ENCODE measurements around the gene EIF4A3. TPM values are rescaled to one million over a fixed set of nuclear protein-coding genes. Genes with fewer than 3 reads are reported as not detected.

The EIF4A3 gene
- polyA plus RNA-seq, 1 donor (not counting 4 experiments of a cell fraction or from before 2014, with no cell fraction given), result 143 TPM

- H3K27ac ChIP-seq (ENCODE audit: control insufficient read depth, insufficient read depth, low read length), result no peak overlapping the region
- TF ChIP-seq, protein P1, sequence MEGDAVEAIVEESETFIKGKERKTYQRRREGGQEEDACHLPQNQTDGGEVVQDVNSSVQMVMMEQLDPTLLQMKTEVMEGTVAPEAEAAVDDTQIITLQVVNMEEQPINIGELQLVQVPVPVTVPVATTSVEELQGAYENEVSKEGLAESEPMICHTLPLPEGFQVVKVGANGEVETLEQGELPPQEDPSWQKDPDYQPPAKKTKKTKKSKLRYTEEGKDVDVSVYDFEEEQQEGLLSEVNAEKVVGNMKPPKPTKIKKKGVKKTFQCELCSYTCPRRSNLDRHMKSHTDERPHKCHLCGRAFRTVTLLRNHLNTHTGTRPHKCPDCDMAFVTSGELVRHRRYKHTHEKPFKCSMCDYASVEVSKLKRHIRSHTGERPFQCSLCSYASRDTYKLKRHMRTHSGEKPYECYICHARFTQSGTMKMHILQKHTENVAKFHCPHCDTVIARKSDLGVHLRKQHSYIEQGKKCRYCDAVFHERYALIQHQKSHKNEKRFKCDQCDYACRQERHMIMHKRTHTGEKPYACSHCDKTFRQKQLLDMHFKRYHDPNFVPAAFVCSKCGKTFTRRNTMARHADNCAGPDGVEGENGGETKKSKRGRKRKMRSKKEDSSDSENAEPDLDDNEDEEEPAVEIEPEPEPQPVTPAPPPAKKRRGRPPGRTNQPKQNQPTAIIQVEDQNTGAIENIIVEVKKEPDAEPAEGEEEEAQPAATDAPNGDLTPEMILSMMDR (optimal IDR thresholded peaks at IDR 0.05 in 1 of 3, IDR thresholded peaks at IDR 0.05 in 1 of 3, conservative IDR thresholded peaks at IDR 0.05 in 1 of 3; ENCODE audit: extremely low read depth in 1 of 3, insufficient read depth in 2 of 3, low read length in 3 of 3), result no peak
- TF ChIP-seq EZH2 (IDR thresholded peaks at IDR 0.05; ENCODE audit: low read length), result no peak
- H4K20me1 ChIP-seq (ENCODE audit: control insufficient read depth, extremely low read depth, insufficient read depth, low read length), result no peaks in the 10 kb centered on the region
- H3K27me3 ChIP-seq (ENCODE audit: control insufficient read depth, extremely low read depth, insufficient read depth, low read length), result peaks cover 15% of the 10 kb centered on the region
- H3K4me2 ChIP-seq (ENCODE audit: control insufficient read depth, extremely low read depth, insufficient read depth, low read depth, low read length), result no peak overlapping the region
- H3K79me2 ChIP-seq (ENCODE audit: control insufficient read depth, insufficient read depth, low read length), result no peaks in the 10 kb centered on the region
- dilution Hi-C loops (cut with MboI; ENCODE audit: extremely low pct_ligation_motif_present, low sequenced_read_pairs), result no loop called here
- FAIRE-seq (no peak), DNase-seq (ENCODE audit: low read depth, low spot score) (no peak)
- no peak overlapping the region for H3K4me3 ChIP-seq (ENCODE audit: control insufficient read depth in 2 of 3, extremely low read depth in 1 of 3, insufficient read depth in 2 of 3, low read depth in 1 of 3, low read length in 3 of 3)
- no peaks in the 10 kb centered on the region for H3K9me1 ChIP-seq (ENCODE audit: control insufficient read depth, extremely low read depth, insufficient read depth, low read length)
- peaks cover 18% of the 10 kb centered on the region for H3K4me1 ChIP-seq (ENCODE audit: control insufficient read depth, extremely low read depth, insufficient read depth, low read length)
- no peaks in the 10 kb centered on the region for H3K9me3 ChIP-seq (ENCODE audit: control insufficient read depth, low read depth, low read length)
- H3K9ac ChIP-seq (ENCODE audit: control insufficient read depth, extremely low read depth, insufficient read depth, low read length), result no peak overlapping the region
- no peaks in the 10 kb centered on the region for H3K36me3 ChIP-seq (ENCODE audit: control insufficient read depth in 2 of 2, extremely low read depth in 1 of 2, insufficient read depth in 2 of 2, low read length in 2 of 2)
- no peak overlapping the region for H2AFZ ChIP-seq (ENCODE audit: control insufficient read depth, low read length)
Measured at GRCh38 chr17:80108036-80108971, 38.6 kb downstream of the EIF4A3 start.

GRCh38 chr17:80107231-80108021 is 39.5 kb downstream of the EIF4A3 start:
- no peaks in the 10 kb centered on the region for H3K79me2 ChIP-seq (ENCODE audit: control insufficient read depth, insufficient read depth, low read length)

More at GRCh38 chr17:80107231-80108021, 39.5 kb downstream of the EIF4A3 start:
- TF ChIP-seq, protein P1 (optimal IDR thresholded peaks at IDR 0.05 in 1 of 3, IDR thresholded peaks at IDR 0.05 in 1 of 3, conservative IDR thresholded peaks at IDR 0.05 in 1 of 3; ENCODE audit: extremely low read depth in 1 of 3, insufficient read depth in 2 of 3, low read length in 3 of 3), result no peak
- TF ChIP-seq EZH2 (IDR thresholded peaks at IDR 0.05; ENCODE audit: low read length), result no peak
- Histone ChIP-seq H2AFZ (ENCODE audit: control insufficient read depth, low read length) (no peak overlapping the region), H3K4me2 (ENCODE audit: control insufficient read depth, extremely low read depth, insufficient read depth, low read depth, low read length) (no peak overlapping the region), H3K4me1 (ENCODE audit: control insufficient read depth, extremely low read depth, insufficient read depth, low read length) (peaks cover 26% of the 10 kb centered on the region), H3K9me3 (ENCODE audit: control insufficient read depth, low read depth, low read length) (no peaks in the 10 kb centered on the region), H3K27me3 (ENCODE audit: control insufficient read depth, extremely low read depth, insufficient read depth, low read length) (peaks cover 15% of the 10 kb centered on the region), H3K36me3 (ENCODE audit: control insufficient read depth in 2 of 2, extremely low read depth in 1 of 2, insufficient read depth in 2 of 2, low read length in 2 of 2) (no peaks in the 10 kb centered on the region), H3K4me3 (ENCODE audit: control insufficient read depth in 2 of 3, extremely low read depth in 1 of 3, insufficient read depth in 2 of 3, low read depth in 1 of 3, low read length in 3 of 3) (no peak overlapping the region), H3K9ac (ENCODE audit: control insufficient read depth, extremely low read depth, insufficient read depth, low read length) (no peak overlapping the region), H3K9me1 (ENCODE audit: control insufficient read depth, extremely low read depth, insufficient read depth, low read length) (no peaks in the 10 kb centered on the region), H3K27ac (ENCODE audit: control insufficient read depth, insufficient read depth, low read length) (no peak overlapping the region), H4K20me1 (ENCODE audit: control insufficient read depth, extremely low read depth, insufficient read depth, low read length) (no peaks in the 10 kb centered on the region)
- dilution Hi-C loops (cut with MboI; ENCODE audit: extremely low pct_ligation_motif_present, low sequenced_read_pairs), result no loop called here
- no peak for DNase-seq (ENCODE audit: low read depth, low spot score)
- no peak for FAIRE-seq

Measured in keratinocyte (primary cell).